ENCODE measurements around the gene DCC. TPM values are rescaled to one million over a fixed set of nuclear protein-coding genes. Genes with fewer than 3 reads are reported as not detected.

DCC gene
- total RNA-seq, 4 donors from 2014 or later, result 0.16 TPM; not detected in 3

DNA sequence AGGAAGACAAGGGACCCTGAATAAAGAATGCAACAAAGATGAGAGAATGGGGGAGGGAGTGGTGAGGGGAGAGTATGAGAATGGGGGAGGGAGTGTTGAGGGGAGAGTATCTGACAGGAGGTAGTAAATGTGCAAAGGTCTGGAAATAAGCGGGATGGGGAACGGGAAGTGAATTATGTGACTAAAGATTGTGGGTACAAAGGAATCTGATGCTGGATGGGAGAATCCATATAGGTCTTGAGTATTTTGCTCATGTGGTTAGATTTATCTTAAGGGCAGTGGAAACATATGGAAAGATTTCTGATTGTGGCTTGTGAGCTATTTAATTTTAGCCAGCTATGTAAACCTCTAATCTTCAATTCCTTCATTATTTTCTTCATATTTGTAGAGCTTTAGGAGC, 593.4 kb downstream of the DCC start:
- H3K27ac ChIP-seq, result no peak overlapping the region
- no peaks in the 10 kb centered on the region for H3K9me3 ChIP-seq
- DNase-seq (ENCODE audit: low spot score in 2 of 2), result no peak
- WGBS, result 70% methylated on average over 2 of the region's 2 CpGs
- no peaks in the 10 kb centered on the region for H3K36me3 ChIP-seq
- no peaks in the 10 kb centered on the region for H3K4me1 ChIP-seq
- H3K4me3 ChIP-seq, result no peak overlapping the region
- no peaks in the 10 kb centered on the region for H3K27me3 ChIP-seq
- TF ChIP-seq POLR2A (IDR thresholded peaks at IDR 0.05) (no peak), EP300 (IDR thresholded peaks at IDR 0.05) (no peak), POLR2AphosphoS5 (IDR thresholded peaks at IDR 0.05) (no peak), CTCF (IDR thresholded peaks at IDR 0.05) (no peak)

- H3K4me1 ChIP-seq, result no peaks in the 10 kb centered on the region
- no peak overlapping the region for H3K4me3 ChIP-seq
- H3K36me3 ChIP-seq, result no peaks in the 10 kb centered on the region
- no peak for TF ChIP-seq POLR2AphosphoS5 (IDR thresholded peaks at IDR 0.05)
- no peak for TF ChIP-seq CTCF (IDR thresholded peaks at IDR 0.05)
- TF ChIP-seq POLR2A (IDR thresholded peaks at IDR 0.05), result no peak
- TF ChIP-seq EP300 (IDR thresholded peaks at IDR 0.05), result no peak
- 17% methylated on average over 1 of the region's 1 CpG for WGBS
- H3K27me3 ChIP-seq, result no peaks in the 10 kb centered on the region
- DNase-seq (ENCODE audit: low spot score in 2 of 2), result no peak
- no peak overlapping the region for H3K27ac ChIP-seq
- no peaks in the 10 kb centered on the region for H3K9me3 ChIP-seq
Measured at GRCh38 chr18:52936931-52937330, 596.9 kb downstream of the DCC start.

DNA sequence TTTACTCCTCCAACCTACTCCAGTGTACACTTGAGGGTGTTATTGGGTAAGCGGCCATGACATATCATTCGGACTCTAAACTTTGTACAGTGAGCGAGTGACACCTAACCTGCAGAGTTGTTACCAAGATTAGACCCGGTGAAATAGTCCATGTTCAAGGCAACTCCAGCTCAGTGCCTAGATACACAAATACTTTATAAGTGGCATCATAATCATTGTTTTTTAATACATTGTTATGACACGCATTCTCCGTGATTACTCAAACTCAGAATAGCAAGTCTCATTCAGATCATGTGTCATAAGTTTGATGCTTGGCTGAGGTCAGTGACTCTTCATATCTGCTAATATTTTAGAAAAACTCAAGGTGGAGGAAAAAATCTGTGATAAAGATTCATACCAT, 597.8 kb downstream of the DCC start:
- TF ChIP-seq POLR2AphosphoS5 (IDR thresholded peaks at IDR 0.05) (no peak), POLR2A (IDR thresholded peaks at IDR 0.05) (no peak), CTCF (IDR thresholded peaks at IDR 0.05) (no peak), EP300 (IDR thresholded peaks at IDR 0.05) (no peak)
- 91% methylated on average over 6 of the region's 6 CpGs for WGBS
- no peak for DNase-seq (ENCODE audit: low spot score in 2 of 2)
- H3K36me3 ChIP-seq, result no peaks in the 10 kb centered on the region
- no peaks in the 10 kb centered on the region for H3K4me1 ChIP-seq
- no peak overlapping the region for H3K4me3 ChIP-seq
- no peaks in the 10 kb centered on the region for H3K9me3 ChIP-seq
- H3K27me3 ChIP-seq, result no peaks in the 10 kb centered on the region
- H3K27ac ChIP-seq, result no peak overlapping the region

DNA sequence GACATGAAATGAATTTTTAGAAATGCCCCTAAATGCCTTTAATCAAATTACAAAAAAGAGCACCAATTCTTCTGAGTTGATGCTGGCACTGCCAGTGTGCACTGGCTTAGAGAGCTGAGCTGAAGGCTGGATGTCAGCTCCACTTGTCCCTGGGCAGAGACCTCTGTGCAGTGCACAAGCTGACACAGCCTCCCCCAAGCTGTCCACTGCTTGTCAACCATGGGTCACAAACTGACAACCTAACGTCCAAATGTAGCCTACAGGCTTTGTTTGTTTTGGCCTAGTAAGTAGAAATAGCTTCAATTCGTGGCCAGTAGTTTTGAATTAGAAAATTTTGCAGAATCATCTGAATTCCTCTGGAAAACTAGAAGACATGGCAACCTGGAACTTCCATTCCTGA, 605.6 kb downstream of the DCC start:
- H3K4me3 ChIP-seq, result no peak overlapping the region
- TF ChIP-seq POLR2AphosphoS5 (IDR thresholded peaks at IDR 0.05), result no peak
- no peak for TF ChIP-seq EP300 (IDR thresholded peaks at IDR 0.05)
- no peak for TF ChIP-seq POLR2A (IDR thresholded peaks at IDR 0.05)
- no peak for TF ChIP-seq CTCF (IDR thresholded peaks at IDR 0.05)
- H3K36me3 ChIP-seq, result no peaks in the 10 kb centered on the region
- no peaks in the 10 kb centered on the region for H3K9me3 ChIP-seq
- no peak overlapping the region for H3K27ac ChIP-seq
- no peaks in the 10 kb centered on the region for H3K27me3 ChIP-seq
- H3K4me1 ChIP-seq, result no peaks in the 10 kb centered on the region
- no peak for DNase-seq (ENCODE audit: low spot score in 2 of 2)
- 40% methylated on average over 2 of the region's 2 CpGs for WGBS

GRCh38 chr18:52948868-52949444, 609.0 kb downstream of the DCC start:
- Histone ChIP-seq H3K9me3 (no peaks in the 10 kb centered on the region), H3K27me3 (no peaks in the 10 kb centered on the region), H3K4me1 (no peaks in the 10 kb centered on the region), H3K36me3 (no peaks in the 10 kb centered on the region), H3K27ac (no peak overlapping the region), H3K4me3 (no peak overlapping the region)
- DNase-seq (ENCODE audit: low spot score in 2 of 2), result no peak
- 85% methylated on average over 1 of the region's 1 CpG for WGBS
- no peak for TF ChIP-seq CTCF (IDR thresholded peaks at IDR 0.05)
- no peak for TF ChIP-seq POLR2A (IDR thresholded peaks at IDR 0.05)
- no peak for TF ChIP-seq POLR2AphosphoS5 (IDR thresholded peaks at IDR 0.05)
- no peak for TF ChIP-seq EP300 (IDR thresholded peaks at IDR 0.05)
